ENCODE measurements around the gene DGLUCY. TPM values are rescaled to one million over a fixed set of nuclear protein-coding genes. Genes with fewer than 3 reads are reported as not detected.

Gene DGLUCY
- total RNA-seq, 1 experiment from 2014 or later = 67.0 TPM

GRCh38 chr14:91272341-91273272, 158.7 kb downstream of the DGLUCY start:
- H3K27me3 ChIP-seq (ENCODE audit: insufficient read depth, low read length) = no peaks in the 10 kb centered on the region
- no peaks in the 10 kb centered on the region for H3K36me3 ChIP-seq (ENCODE audit: control insufficient read depth in 1 of 2, insufficient read depth in 2 of 2, low read length in 2 of 2)
- no peaks in the 10 kb centered on the region for H3K9me2 ChIP-seq (ENCODE audit: insufficient read depth)
- no peaks in the 10 kb centered on the region for H4K20me1 ChIP-seq (ENCODE audit: insufficient read depth)
- no peak overlapping the region for H3K9ac ChIP-seq (ENCODE audit: low read length)
- H3K4me1 ChIP-seq (ENCODE audit: control insufficient read depth in 1 of 2, insufficient read depth in 2 of 2, low read length in 2 of 2) = no peaks in the 10 kb centered on the region
- ATAC-seq = no peak
- no peak overlapping the region for H3K27ac ChIP-seq (ENCODE audit: low read depth, low read length)
- POLR2A ChIA-PET = no interaction called here
- BruUV-seq (replicated peaks) = no TSS peak
- no peaks in the 10 kb centered on the region for H3K79me2 ChIP-seq (ENCODE audit: insufficient read depth, low read length)
- intact Hi-C loops (cut with micrococcal nuclease) = no loop called here
- DNase-seq (ENCODE audit: low read depth, low spot score) = no peak
- TF ChIP-seq ZFX (IDR thresholded peaks at IDR 0.05) (no peak), EGR1 (IDR thresholded peaks at IDR 0.05; ENCODE audit: low read depth) (no peak), SP1 (IDR thresholded peaks at IDR 0.05; ENCODE audit: low read depth) (no peak), RAD21 (IDR thresholded peaks at IDR 0.05; ENCODE audit: low read depth) (no peak), POLR2A (IDR thresholded peaks at IDR 0.05; ENCODE audit: borderline replicate concordance, extremely low read depth, insufficient read depth, insufficient read length) (no peak), TCF7L2 (IDR thresholded peaks at IDR 0.05; ENCODE audit: borderline replicate concordance, extremely low read depth, insufficient read depth, insufficient read length) (no peak), ATF3 (IDR thresholded peaks at IDR 0.05) (no peak), JUND (IDR thresholded peaks at IDR 0.05) (no peak)
- TF ChIP-seq, protein P1, sequence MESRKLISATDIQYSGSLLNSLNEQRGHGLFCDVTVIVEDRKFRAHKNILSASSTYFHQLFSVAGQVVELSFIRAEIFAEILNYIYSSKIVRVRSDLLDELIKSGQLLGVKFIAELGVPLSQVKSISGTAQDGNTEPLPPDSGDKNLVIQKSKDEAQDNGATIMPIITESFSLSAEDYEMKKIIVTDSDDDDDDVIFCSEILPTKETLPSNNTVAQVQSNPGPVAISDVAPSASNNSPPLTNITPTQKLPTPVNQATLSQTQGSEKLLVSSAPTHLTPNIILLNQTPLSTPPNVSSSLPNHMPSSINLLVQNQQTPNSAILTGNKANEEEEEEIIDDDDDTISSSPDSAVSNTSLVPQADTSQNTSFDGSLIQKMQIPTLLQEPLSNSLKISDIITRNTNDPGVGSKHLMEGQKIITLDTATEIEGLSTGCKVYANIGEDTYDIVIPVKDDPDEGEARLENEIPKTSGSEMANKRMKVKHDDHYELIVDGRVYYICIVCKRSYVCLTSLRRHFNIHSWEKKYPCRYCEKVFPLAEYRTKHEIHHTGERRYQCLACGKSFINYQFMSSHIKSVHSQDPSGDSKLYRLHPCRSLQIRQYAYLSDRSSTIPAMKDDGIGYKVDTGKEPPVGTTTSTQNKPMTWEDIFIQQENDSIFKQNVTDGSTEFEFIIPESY (IDR thresholded peaks at IDR 0.05; ENCODE audit: extremely low read depth, insufficient replicate concordance, low read length) = no peak
- TF ChIP-seq, protein P2, sequence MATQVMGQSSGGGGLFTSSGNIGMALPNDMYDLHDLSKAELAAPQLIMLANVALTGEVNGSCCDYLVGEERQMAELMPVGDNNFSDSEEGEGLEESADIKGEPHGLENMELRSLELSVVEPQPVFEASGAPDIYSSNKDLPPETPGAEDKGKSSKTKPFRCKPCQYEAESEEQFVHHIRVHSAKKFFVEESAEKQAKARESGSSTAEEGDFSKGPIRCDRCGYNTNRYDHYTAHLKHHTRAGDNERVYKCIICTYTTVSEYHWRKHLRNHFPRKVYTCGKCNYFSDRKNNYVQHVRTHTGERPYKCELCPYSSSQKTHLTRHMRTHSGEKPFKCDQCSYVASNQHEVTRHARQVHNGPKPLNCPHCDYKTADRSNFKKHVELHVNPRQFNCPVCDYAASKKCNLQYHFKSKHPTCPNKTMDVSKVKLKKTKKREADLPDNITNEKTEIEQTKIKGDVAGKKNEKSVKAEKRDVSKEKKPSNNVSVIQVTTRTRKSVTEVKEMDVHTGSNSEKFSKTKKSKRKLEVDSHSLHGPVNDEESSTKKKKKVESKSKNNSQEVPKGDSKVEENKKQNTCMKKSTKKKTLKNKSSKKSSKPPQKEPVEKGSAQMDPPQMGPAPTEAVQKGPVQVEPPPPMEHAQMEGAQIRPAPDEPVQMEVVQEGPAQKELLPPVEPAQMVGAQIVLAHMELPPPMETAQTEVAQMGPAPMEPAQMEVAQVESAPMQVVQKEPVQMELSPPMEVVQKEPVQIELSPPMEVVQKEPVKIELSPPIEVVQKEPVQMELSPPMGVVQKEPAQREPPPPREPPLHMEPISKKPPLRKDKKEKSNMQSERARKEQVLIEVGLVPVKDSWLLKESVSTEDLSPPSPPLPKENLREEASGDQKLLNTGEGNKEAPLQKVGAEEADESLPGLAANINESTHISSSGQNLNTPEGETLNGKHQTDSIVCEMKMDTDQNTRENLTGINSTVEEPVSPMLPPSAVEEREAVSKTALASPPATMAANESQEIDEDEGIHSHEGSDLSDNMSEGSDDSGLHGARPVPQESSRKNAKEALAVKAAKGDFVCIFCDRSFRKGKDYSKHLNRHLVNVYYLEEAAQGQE (IDR thresholded peaks at IDR 0.05; ENCODE audit: low read depth) = no peak
- no peak overlapping the region for H3K4me2 ChIP-seq (ENCODE audit: low read length)
- no peaks in the 10 kb centered on the region for H3K9me3 ChIP-seq (ENCODE audit: control insufficient read depth in 1 of 2, insufficient read depth in 1 of 2, low read depth in 1 of 2, low read length in 2 of 2)
- CTCF ChIA-PET = no interaction called here
- no peak overlapping the region for H3K4me3 ChIP-seq (replicated peaks in 1 of 2; ENCODE audit: low read depth in 1 of 2, low read length in 2 of 2)
- RAD21 ChIA-PET (ENCODE audit: low non-redundant PET in 1 of 2, low total read pairs in 2 of 2, uncharacterized antibody in 2 of 2, unreplicated experiment in 2 of 2) = no interaction called here
- no peak overlapping the region for H2AFZ ChIP-seq (ENCODE audit: low read depth, low read length, poor library complexity, severe bottlenecking)
